ENCODE results near the gene FAM124A. TPM values are rescaled to one million over a fixed set of nuclear protein-coding genes. Genes with fewer than 3 reads are reported as not detected.

FAM124A gene
- total RNA-seq, 1 experiment from 2014 or later: 0.12 TPM

GRCh38 chr13:51235186-51235585 lies 13.0 kb downstream of the FAM124A start:
- H3K4me3 Mint-ChIP-seq (ENCODE audit: unreplicated experiment): no peak overlapping the region
- H3K27me3 Mint-ChIP-seq (ENCODE audit: insufficient read depth, unreplicated experiment): peaks cover 16% of the 10 kb centered on the region
- peaks cover 6% of the 10 kb centered on the region for H3K4me1 Mint-ChIP-seq (ENCODE audit: insufficient read depth, unreplicated experiment)
- intact Hi-C loops (cut with micrococcal nuclease): no loop called here
- ChIA-PET POLR2A (no interaction called here), CTCF (interaction anchor here (2.2 kb wide), 1 partner anchor 51 kb away, joined by 10 read pairs; no protein-coding TSS in a partner anchor)
- no peak overlapping the region for H3K27ac Mint-ChIP-seq (ENCODE audit: low read depth, unreplicated experiment)
- BruUV-seq (replicated peaks): no TSS peak
- TF ChIP-seq CTCF (IDR thresholded peaks at IDR 0.05; ENCODE audit: unreplicated experiment): no peak
- H3K9me3 Mint-ChIP-seq (ENCODE audit: unreplicated experiment): no peaks in the 10 kb centered on the region
- no peak for DNase-seq (ENCODE audit: unreplicated experiment)
- no peaks in the 10 kb centered on the region for H3K36me3 Mint-ChIP-seq (ENCODE audit: insufficient read depth, unreplicated experiment)

- peaks cover 9% of the 10 kb centered on the region for H3K27me3 Mint-ChIP-seq (ENCODE audit: insufficient read depth, unreplicated experiment)
- ChIA-PET POLR2A (no interaction called here), CTCF (interaction anchor here (1.0 to 2.2 kb wide), 3 partner anchors 11 to 50 kb away, joined by 3 to 10 read pairs (median 4); no protein-coding TSS in a partner anchor)
- TF ChIP-seq CTCF (IDR thresholded peaks at IDR 0.05; ENCODE audit: unreplicated experiment): no peak
- no peak overlapping the region for H3K4me3 Mint-ChIP-seq (ENCODE audit: unreplicated experiment)
- DNase-seq (ENCODE audit: unreplicated experiment): no peak
- H3K36me3 Mint-ChIP-seq (ENCODE audit: insufficient read depth, unreplicated experiment): no peaks in the 10 kb centered on the region
- intact Hi-C loops (cut with micrococcal nuclease): no loop called here
- no peak overlapping the region for H3K27ac Mint-ChIP-seq (ENCODE audit: low read depth, unreplicated experiment)
- no peaks in the 10 kb centered on the region for H3K9me3 Mint-ChIP-seq (ENCODE audit: unreplicated experiment)
- H3K4me1 Mint-ChIP-seq (ENCODE audit: insufficient read depth, unreplicated experiment): peaks cover 6% of the 10 kb centered on the region
- BruUV-seq (replicated peaks): no TSS peak
Measured at GRCh38 chr13:51235756-51236490, 13.7 kb downstream of the FAM124A start.

GRCh38 chr13:51236491-51236792 lies 14.2 kb downstream of the FAM124A start:
- CTCF ChIA-PET: interaction anchor here (1.0 kb wide), 2 partner anchors 11 to 19 kb away, joined by 3 to 4 read pairs; no protein-coding TSS in a partner anchor
- intact Hi-C loops (cut with micrococcal nuclease): no loop called here
- Mint-ChIP-seq H3K4me1 (ENCODE audit: insufficient read depth, unreplicated experiment) (peaks cover 6% of the 10 kb centered on the region), H3K27ac (ENCODE audit: low read depth, unreplicated experiment) (no peak overlapping the region), H3K9me3 (ENCODE audit: unreplicated experiment) (no peaks in the 10 kb centered on the region), H3K4me3 (ENCODE audit: unreplicated experiment) (no peak overlapping the region), H3K36me3 (ENCODE audit: insufficient read depth, unreplicated experiment) (no peaks in the 10 kb centered on the region), H3K27me3 (ENCODE audit: insufficient read depth, unreplicated experiment) (peaks cover 4% of the 10 kb centered on the region)
- TF ChIP-seq CTCF (IDR thresholded peaks at IDR 0.05; ENCODE audit: unreplicated experiment): no peak
- POLR2A ChIA-PET: no interaction called here
- BruUV-seq (replicated peaks): no TSS peak
- no peak for DNase-seq (ENCODE audit: unreplicated experiment)

- no TSS peak for BruUV-seq (replicated peaks)
- POLR2A ChIA-PET: interaction anchor here (0.5 kb wide), 1 partner anchor 1400 kb away, joined by 4 read pairs; no protein-coding TSS in a partner anchor
- no peak overlapping the region for H3K27ac Mint-ChIP-seq (ENCODE audit: low read depth, unreplicated experiment)
Measured at GRCh38 chr13:51237386-51237785, 15.2 kb downstream of the FAM124A start.

More at GRCh38 chr13:51237386-51237785, 15.2 kb downstream of the FAM124A start:
- Mint-ChIP-seq H3K36me3 (ENCODE audit: insufficient read depth, unreplicated experiment) (no peaks in the 10 kb centered on the region), H3K4me1 (ENCODE audit: insufficient read depth, unreplicated experiment) (peaks cover 6% of the 10 kb centered on the region), H3K4me3 (ENCODE audit: unreplicated experiment) (no peak overlapping the region), H3K9me3 (ENCODE audit: unreplicated experiment) (no peaks in the 10 kb centered on the region), H3K27me3 (ENCODE audit: insufficient read depth, unreplicated experiment) (no peaks in the 10 kb centered on the region)
- CTCF ChIA-PET: interaction anchor here (0.8 kb wide), 1 partner anchor 12 kb away, joined by 3 read pairs; no protein-coding TSS in a partner anchor
- intact Hi-C loops (cut with micrococcal nuclease): no loop called here
- DNase-seq (ENCODE audit: unreplicated experiment): no peak
- no peak for TF ChIP-seq CTCF (IDR thresholded peaks at IDR 0.05; ENCODE audit: unreplicated experiment)
